GF-D8 (cell line): ENCODE measurements around the gene NUMB.
"Not testable (repeated sequence)": the region's sequence is repeated elsewhere in the genome, so short reads cannot be mapped to it uniquely, and the experiment has no call there.

Experiments used
- DNase-seq: peaks from one replicate; lab custom pipeline; 2025; lab: John Stamatoyannopoulos, UW

Gene NUMB

DNA sequence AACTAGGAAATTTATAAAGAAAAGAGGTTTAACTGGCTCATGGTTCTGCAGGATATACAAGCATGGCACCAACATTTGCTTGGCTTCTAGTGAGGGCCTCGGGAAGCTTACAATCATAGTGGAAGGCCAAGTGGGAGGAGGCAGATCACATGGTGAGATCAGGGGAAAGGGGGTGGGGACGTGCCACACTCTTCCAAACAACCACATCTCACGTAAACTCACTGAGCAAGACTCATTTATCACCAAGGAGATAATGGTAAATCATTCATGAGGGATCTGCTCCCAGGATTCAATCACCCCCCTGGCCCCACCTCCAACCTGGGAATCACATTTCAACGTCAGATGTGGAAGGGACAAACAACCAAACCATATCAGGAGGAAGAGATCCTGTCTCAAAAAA lies 35.8 kb downstream of the NUMB start:
- no peak for DNase-seq

DNA sequence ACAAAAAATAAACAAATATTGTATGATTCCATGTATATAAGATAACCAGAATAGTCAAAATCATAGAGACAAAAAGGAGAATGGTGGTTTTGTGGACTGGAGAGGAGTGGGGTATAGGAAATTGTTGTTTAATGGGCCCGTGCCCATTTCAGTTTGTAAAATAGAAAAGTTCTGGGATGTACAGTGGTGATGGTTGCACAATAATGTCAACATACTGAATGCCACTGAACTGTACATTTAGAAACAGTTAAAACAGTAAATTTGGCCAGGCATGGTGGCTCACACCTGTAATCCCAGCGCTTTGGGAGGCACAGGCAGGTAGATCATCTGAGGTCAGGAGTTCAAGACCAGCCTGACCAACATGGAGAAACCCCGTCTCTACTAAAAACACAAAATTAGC lies 40.1 kb downstream of the NUMB start:
- DNase-seq = no peak

DNA sequence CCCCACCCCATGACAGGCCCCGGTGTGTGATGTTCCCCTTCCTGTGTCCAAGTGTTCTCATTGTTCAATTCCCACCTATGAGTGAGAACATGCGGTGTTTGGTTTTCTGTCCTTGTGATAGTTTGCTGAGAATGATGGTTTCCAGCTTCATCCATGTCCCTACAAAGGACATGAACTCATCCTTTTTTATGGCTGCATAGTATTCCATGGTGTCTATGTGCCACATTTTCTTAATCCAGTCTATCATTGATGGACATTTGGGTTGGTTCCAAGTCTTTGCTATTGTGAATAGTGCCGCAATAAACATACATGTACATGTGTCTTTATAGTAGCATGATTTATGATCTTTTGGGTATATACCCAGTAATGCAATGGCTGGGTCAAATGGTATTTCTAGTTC lies 52.1 kb downstream of the NUMB start:
- not testable (repeated sequence) for DNase-seq

DNA sequence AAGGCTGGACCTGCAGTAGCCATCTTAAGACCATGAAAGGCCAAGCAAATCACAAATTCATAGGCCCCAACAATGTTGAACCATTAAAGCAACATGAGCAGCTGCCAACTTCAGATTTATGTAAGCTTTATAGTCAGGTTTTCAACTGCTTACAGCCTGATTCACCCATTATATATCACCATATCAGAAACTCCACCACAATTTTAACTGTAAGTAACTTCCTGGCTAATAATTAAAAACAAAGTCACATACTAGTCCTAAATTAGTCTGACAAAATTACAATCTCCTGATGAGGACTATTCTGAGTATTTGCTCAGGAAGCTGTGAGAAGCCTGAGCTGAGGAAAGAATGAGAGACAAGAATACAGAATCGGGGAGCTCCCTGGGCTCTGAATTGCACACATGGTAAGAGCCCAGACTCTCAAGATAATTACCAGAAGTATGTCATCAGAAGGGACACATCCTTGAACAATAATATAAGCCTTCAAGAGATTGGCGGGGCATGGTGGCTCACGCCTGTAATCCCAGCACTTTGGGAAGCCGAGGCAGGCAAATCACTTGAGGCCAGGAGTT lies 55.1 kb downstream of the NUMB start:
- no peak for DNase-seq

DNA sequence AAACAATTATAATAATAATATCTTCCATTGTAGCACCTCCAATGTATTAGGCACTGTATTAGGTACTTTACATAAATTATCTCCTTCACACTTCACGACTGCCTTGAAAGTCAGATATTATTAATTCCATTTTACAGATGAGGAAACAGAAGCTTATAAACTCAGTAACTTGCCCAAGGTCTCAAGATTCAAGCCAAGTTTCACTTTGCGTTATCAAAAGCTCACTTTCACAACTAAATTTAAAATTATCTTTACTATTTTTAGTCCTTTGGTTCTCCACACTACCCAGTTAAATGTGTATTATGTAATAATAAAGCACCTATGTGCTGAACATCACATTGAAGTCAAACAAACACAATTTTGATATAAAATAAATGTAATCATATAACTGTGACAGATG lies 55.8 kb downstream of the NUMB start:
- DNase-seq = no peak

DNA sequence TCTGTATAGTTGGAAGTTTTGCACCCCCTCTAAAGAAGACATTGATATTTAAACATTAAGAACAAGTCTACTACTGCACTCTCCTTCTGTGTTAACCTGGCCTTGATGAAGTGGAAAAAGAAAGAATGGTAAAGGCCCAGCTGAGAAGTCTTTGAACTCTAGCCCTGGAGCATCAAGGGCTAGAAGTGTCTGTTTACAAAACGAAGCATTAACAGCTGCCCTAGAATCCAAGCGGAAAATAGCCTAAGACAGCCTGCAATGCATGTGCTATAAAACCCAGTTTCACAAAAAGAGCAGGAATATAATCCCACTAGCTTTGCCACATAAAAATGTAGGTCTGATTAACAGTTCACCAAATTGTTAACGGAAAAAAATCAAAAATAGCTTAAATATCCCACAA lies 60.5 kb downstream of the NUMB start:
- no peak for DNase-seq

DNA sequence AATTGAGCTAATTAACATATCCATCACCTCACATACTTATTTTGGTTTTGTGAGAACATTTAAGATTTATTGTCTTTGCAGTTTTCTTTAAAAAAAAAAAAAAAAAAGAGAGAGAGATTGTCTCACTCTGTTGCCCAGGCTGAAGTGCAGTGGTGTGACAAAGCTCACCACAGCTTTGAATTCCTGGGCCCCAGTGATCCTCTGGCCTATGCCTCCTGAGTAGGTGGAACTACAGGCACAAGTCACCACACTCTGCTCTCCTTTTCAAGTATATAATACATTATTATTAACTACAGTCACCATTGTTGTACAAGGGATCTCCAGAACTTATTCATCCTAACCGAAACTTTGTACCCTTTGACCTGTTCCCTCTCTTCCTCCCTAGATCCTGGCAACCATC lies 64.0 kb downstream of the NUMB start:
- DNase-seq = no peak

DNA sequence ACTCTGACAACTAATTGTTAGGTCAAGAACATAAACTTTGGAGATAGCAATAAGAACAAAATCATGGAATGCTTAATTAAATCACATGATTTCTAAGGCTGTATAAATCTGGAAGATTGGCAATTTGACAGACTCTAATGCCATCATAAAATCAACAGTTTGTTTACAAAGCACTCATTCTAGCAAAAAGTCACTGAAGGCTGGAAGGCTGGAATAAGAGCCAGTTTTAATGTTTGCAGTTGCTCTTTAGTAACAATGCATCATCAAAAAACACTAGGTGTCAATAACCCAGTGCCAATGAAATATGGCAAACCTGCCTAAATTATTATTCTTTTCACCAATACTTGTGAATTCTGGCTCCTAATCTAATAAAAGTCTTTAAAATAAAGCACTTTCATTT lies 65.0 kb downstream of the NUMB start:
- DNase-seq = no peak

DNA sequence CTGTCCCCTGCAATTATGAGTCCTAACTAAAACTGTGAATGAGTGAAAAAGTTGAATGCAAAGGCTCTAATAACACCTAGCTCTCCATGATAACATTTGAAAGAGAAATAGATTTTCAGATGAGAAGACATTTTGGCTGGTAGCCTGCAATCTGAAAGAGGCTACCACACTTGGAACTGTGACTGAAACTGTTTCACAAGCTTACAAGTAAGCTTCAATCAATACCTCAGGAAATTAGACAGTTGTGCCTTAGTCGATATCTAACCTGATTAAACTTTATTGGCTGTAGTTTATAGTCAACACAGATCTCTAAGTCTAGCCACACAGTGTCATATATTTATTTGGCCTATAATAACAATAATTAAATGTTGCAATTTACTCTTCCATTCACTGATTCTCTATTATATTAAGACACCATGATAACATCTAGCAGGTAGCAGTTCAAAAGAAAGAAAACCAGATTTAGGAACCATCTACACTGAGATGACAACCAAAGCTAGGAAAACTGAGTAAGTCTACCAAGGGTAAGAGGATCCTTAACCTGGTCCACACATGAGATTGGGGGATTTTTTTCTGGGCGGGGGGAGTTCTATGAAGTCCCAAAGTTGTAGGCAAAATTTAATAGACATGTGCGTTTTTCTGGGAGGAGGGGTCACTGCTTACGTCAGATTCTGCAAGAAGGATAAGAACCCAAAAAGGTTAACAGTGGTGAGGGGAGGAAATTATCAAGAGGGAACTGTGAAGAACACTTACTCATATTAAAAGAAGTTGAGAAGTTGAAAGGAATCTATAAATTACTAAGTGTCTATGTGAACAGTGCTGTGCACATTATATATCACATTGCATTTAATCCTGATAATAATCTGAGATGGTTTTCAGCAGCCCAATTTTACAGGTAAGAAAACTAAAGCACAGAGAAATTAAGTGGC lies 65.8 kb downstream of the NUMB start:
- no peak for DNase-seq

DNA sequence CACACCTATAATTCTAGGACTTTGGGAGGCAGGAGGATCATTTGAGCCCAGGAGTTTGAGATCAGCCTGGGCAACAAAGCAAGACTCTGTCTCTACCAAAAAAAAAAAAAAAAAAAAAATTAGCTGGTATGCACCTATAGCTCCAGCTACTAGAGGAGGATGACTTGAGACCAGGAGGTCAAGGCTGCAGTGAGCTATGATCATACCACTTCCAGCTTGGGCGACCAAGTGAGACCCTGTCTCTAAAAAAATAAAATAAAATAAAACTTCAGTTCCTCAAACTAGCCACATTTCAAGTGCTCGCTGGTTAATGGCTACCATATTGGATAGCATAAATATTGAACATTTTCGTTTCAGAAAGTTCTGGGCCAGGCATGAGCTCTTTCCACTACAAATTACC lies 70.5 kb downstream of the NUMB start:
- DNase-seq = not testable (repeated sequence)

DNA sequence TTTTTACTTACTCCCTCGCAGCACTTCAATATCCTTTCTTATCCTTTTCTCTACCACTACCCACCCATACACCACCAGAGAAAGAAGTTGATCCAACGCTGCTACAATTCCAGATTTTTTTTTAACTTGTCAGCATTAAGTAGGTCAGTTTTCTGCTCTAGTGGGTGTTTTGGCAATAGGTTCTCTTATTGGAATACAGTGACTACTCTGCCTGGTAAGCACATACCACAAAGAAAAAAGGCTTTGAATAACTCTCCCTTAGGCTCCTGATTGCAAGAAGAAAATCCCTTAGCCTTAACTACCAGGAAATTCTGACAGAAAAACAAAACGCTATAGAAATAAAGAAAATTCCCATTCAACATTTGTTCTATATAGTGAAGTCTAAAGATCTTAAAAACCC lies 72.0 kb downstream of the NUMB start:
- DNase-seq = no peak

DNA sequence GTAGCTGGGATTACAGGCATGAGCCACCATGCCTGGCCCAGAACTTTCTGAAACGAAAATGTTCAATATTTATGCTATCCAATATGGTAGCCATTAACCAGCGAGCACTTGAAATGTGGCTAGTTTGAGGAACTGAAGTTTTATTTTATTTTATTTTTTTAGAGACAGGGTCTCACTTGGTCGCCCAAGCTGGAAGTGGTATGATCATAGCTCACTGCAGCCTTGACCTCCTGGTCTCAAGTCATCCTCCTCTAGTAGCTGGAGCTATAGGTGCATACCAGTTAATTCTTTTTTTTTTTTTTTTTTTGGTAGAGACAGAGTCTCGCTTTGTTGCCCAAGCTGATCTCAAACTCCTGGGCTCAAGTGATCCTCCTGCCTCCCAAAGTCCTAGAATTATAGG lies 73.3 kb downstream of the NUMB start:
- DNase-seq = not testable (repeated sequence)

DNA sequence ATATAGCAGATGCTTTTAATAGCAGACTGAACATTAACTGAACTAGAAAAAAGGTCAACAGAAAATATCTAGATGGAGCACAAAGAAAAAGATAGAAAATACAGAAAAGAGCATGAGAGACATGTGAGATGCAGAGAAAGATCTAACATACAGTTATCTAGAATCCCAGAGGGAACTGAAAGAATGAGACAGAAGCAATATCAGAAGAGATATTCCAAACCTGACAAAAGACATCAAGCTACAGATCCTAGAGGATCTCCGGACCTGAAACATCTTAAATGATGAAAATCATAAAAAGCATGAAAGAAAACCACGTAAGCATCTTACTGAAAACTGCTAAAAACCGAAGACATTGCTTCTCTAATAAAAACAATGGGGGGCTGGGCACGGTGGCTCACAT lies 75.0 kb downstream of the NUMB start:
- DNase-seq = no peak

DNA sequence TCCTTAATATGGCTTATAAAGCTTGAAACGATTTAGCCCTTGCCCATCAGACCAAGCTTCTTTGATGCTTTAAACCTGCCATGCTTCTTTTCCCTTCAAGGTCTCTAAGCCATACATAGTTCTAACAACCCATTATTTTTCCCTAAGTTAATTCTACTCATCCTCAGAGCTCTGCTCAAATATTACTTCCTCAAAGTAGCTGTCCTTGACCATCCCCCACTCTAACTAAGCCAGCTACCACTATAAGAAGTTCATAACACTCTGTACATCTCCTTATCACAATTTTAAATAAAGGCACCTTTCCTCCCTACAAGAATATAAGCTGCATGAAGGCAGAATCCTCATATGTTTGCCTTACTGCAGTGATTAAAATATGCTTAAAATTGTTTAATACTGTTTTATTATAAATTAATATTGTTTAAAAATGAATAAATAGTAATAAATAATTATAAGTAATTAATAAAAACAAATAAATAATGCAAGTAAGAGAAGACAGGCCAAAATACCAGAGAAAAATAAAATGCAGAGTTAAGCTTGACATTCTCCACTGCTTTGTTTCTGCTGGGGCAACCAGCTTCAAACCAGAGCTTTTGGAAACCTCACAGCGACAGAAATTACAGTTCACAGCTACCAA lies 76.8 kb downstream of the NUMB start:
- peak; percentile 10 for DNase-seq

DNA sequence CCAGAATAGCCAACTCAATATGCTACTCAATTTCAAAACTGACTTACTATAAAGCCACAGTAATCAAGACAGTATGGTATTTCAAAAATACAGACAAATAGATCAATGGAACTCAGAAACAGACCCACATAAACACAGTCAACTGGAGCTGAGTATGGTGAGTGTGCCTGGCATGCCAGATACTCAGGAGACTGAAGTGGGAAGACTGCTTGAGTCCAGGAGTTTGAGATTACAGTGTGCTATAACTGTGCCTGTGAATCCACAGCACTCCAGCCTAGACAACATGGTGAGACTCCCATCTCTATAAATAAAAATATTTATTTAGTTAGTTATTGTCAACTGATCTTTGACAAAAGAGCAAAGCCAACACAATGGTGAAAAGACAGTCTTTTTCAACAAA lies 81.8 kb downstream of the NUMB start:
- no peak for DNase-seq

DNA sequence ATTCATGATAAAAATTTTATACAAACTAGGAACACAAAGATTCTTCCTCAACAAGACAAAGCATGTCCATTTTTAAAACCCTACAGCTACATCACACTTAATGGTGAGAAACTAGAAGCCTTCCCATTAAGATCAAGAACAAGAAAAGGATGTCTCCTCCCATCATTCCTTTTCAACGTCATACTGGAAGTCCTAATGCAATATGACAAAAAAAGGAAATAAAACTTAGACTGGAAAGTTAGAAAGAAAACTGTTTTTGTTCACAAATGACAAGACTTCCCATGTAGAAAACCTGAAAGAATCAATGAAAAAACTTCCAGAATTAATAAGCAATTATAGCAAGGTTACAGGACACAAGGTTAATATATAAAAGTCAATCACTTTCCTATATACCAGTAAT lies 82.5 kb downstream of the NUMB start:
- no peak for DNase-seq

DNA sequence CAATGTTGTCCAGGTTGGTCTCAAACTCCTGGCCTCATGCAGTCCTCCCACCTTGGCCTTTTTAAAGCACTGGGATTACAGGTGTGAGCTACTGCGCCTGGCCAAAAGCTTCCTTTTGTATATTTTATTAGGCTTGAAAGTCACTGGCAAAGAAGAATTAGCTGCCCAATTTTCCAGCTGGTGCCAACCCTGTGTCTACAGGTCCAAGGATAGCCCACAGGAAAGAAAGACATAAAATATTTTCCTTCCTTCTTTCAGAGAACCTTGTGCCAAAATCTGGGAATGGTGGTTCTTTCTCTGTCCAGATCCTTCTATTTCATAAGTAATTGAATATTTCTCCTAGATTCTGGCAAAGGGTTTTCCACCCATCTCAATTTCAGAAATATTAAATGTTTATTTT lies 84.1 kb downstream of the NUMB start:
- no peak for DNase-seq

DNA sequence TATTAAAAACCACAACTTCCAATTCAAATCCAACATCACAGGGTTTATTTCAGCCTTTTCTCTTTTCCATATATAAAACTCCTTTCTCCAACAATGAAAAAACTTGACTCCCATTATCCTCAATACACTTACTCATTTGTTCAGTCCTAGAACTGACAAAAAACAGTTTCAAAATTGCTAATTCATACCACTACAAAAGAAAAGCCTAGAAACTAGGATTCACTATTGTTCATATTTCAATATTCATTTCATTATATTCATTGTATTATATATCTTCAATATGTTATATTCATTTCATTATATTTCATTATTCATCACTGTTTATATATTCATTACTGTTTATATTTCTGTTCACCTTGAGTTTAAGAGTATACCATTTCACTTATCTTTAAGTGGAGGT lies 85.8 kb downstream of the NUMB start:
- no peak for DNase-seq

DNA sequence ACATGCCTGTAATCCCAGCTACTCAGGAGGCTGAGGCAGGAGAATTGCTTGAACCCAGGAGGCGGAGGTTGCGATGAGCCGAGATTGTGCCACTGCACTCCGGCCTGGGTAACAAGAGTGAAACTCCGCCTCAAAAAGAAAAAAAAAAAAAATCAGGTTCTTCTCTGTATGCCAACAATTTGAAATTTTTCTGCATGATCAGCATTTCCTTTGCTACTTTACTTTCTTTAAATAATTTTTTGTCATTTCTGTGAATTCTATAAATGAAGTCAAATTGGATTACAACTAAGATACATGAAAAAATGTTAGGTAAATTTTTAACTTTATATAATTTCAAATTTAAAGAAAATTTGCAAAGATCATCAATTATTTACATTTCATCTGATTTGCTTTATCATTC lies 87.8 kb downstream of the NUMB start:
- DNase-seq = no peak

DNA sequence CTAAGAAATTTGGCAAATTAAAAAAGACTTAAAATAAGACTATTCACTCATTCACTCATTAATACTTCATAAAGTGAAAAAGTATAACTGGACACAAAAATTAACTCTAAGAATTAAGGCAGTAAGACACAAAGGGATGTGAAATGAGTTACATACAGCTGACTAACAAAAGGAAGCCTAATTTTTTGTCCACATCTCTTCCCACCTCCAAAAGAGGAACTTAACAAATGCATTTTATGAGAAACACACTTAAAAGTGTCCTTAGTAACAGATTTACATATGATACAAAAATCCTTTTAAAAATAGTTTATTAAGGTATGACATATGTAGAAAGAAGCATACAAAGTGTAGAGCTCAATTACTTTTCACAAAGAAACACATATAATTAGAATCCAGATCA lies 88.9 kb downstream of the NUMB start:
- DNase-seq = peak; percentile 2

DNA sequence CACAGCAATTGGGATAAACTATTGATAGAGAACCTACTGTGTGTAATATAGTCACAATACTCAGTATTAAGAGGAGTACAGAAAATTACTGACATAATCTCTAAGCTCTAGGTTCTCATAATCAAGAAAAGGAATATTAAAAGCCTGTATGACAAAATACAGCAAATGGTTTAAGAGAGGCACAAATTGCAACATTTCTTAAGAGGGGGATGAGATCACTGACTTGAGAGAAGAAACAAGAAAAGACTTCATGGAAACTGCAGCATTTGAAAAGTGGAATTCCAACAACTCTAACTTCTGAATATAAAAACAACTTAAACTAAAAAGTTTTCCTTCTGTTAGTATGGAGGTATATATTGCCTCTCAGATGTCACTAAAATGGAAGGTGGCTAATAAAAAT lies 89.7 kb downstream of the NUMB start:
- DNase-seq = no peak

DNA sequence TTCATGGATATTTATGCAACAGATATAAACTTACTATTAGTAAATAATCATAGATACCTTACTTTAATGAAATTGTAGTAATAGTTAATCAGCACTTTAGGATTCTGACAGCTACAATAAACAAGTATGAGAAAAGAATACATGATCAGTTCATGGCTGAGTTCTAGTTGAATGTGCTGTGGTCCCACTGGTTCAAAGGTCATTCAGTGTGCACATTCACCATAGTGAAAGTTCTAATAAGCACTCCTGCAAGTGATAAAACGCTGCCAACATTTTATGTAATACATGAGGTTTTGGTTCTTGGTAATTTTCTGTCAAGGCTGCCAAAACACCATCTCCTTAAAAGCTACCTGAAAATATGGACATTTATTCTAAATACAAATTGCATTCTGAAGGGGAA lies 92.6 kb downstream of the NUMB start:
- no peak for DNase-seq

DNA sequence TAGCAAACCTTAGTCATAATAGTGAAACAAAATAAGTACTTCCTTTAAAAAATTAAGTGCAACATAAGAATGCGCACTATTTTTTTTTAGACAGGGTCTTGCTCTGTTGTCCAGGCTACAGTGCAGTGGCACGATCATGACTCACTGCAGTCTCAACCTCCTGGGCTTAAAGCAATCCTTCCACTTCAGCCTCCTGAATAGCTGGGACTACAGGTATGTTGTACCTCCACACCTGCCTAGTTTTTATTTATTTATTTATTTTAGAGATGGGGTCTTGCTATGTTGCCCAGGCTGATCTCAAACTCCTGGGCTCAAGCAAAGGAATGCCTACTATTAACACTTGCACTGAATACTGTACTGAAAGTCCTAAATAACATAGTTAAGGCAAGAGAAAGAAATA lies 93.8 kb downstream of the NUMB start:
- no peak for DNase-seq
